NCI-H526 (cell line): ENCODE results near the gene OR5M8.

Experiments used
- DNase-seq, 2 experiments: peaks; one replicate each; lab custom pipeline; 2025; lab: John Stamatoyannopoulos, UW

Gene OR5M8

GRCh38 chr11:56491270-56491669, at the start of gene OR5M8:
OR5M8 (minus strand) TSS chr11:56491370; CDS start chr11:56491370, 0 bp downstream.
- no peak for DNase-seq

- no peak for DNase-seq
Measured at GRCh38 chr11:56533054-56533740, 42.0 kb upstream of the OR5M8 start.

GRCh38 chr11:56531856-56532255, 40.7 kb upstream of the OR5M8 start:
- DNase-seq = no peak

- peak in 1 of 2 experiments; percentile 33 for DNase-seq
Measured at GRCh38 chr11:56522008-56522407, 30.8 kb upstream of the OR5M8 start.

GRCh38 chr11:56513280-56513679, 22.1 kb upstream of the OR5M8 start:
- DNase-seq = no peak

GRCh38 chr11:56509439-56509838, 18.3 kb upstream of the OR5M8 start:
- no peak for DNase-seq

- DNase-seq = no peak
Measured at GRCh38 chr11:56497010-56497409, 5.8 kb upstream of the OR5M8 start.

GRCh38 chr11:56495117-56495516, 3.9 kb upstream of the OR5M8 start:
- DNase-seq = no peak

GRCh38 chr11:56486801-56487200, 4.4 kb downstream of the OR5M8 start:
- no peak for DNase-seq

- DNase-seq = no peak
Measured at GRCh38 chr11:56474729-56475235, 16.4 kb downstream of the OR5M8 start.

GRCh38 chr11:56473252-56473651, 17.9 kb downstream of the OR5M8 start, which contains the start of gene OR5M3:
OR5M3 (minus strand) TSS chr11:56473352; CDS start chr11:56470497, 2,855 bp downstream.
- DNase-seq = no peak

- DNase-seq = no peak
Measured at GRCh38 chr11:56457076-56457475, 34.1 kb downstream of the OR5M8 start.

- DNase-seq = no peak
Measured at GRCh38 chr11:56453521-56453920, 37.6 kb downstream of the OR5M8 start.
